ENCODE measurements around the gene CCDC154. TPM values are rescaled to one million over a fixed set of nuclear protein-coding genes. Genes with fewer than 3 reads are reported as not detected.

CCDC154 gene
- total and polyA plus RNA-seq, 2 of the 4 experiments (the other 2 are of a cell fraction): 0.09 TPM; not detected in 1

- H2AFZ ChIP-seq (replicated peaks; ENCODE audit: low read length, poor library complexity): no peak overlapping the region
- no peak overlapping the region for H3K4me3 ChIP-seq (ENCODE audit: insufficient read depth, low read depth, low read length)
- H2AK5ac ChIP-seq (ENCODE audit: low read depth, low read length): no peak overlapping the region
- H3K14ac ChIP-seq (replicated peaks; ENCODE audit: low read depth, low read length): no peak overlapping the region
- H4K20me1 ChIP-seq (ENCODE audit: insufficient read depth, low read length): no peaks in the 10 kb centered on the region
- H3K27me3 ChIP-seq (ENCODE audit: control insufficient read depth, insufficient read depth, low read length): no peaks in the 10 kb centered on the region
- 97% methylated on average over 17 of the region's 29 CpGs; no CpG with 5 or more reads in 1 of the 2 experiments for whole genome bisulfite sequencing, 2 experiments (ENCODE audit: extremely low coverage in 2 of 2, insufficient read length in 1 of 2)
- no peak overlapping the region for H4K8ac ChIP-seq (ENCODE audit: low read depth in 2 of 2, low read length in 2 of 2)
- H3K9me1 ChIP-seq (ENCODE audit: insufficient read depth, low read length): no peaks in the 10 kb centered on the region
- intact Hi-C loops (cut with micrococcal nuclease) (no loop called here), in situ Hi-C loops (cut with MboI; ENCODE audit: low sequenced_read_pairs) (no loop called here), dilution Hi-C loops (cut with HindIII; ENCODE audit: low sequenced_read_pairs, unreplicated experiment) (no loop called here)
- no peak overlapping the region for H3K18ac ChIP-seq (ENCODE audit: low read depth, low read length)
- ChIA-PET POLR2A (ENCODE audit: unreplicated experiment) (no interaction called here), CTCF (no interaction called here)
- DNase-seq (no peak), ATAC-seq (ENCODE audit: low read depth) (no peak)
- no peak overlapping the region for H3K4ac ChIP-seq (ENCODE audit: low read depth, low read length)
- no peak overlapping the region for H3K23ac ChIP-seq (ENCODE audit: low read depth, low read length)
- H2BK120ac ChIP-seq (ENCODE audit: low read depth, low read length): no peak overlapping the region
- no peak overlapping the region for H4K5ac ChIP-seq (ENCODE audit: low read depth, low read length)
- H2BK15ac ChIP-seq (ENCODE audit: low read depth, low read length): no peak overlapping the region
- no peak overlapping the region for H3K4me2 ChIP-seq (ENCODE audit: low read depth, low read length)
- TF ChIP-seq RCOR1 (IDR thresholded peaks at IDR 0.05; ENCODE audit: insufficient replicate concordance, low read length) (no peak), USF2 (IDR thresholded peaks at IDR 0.05; ENCODE audit: low read depth, low read length) (no peak), CEBPB (IDR thresholded peaks at IDR 0.05; ENCODE audit: low read depth, low read length) (no peak), SMC3 (IDR thresholded peaks at IDR 0.05; ENCODE audit: low read depth, low read length) (no peak), NFE2L2 (IDR thresholded peaks at IDR 0.05; ENCODE audit: low read depth, low read length) (no peak), RFX5 (IDR thresholded peaks at IDR 0.05; ENCODE audit: low read depth, low read length) (no peak), FOS (IDR thresholded peaks at IDR 0.05; ENCODE audit: low read depth, low read length) (no peak), CTCF (conservative IDR thresholded peaks at IDR 0.05; ENCODE audit: low read depth, low read length) (no peak), RAD21 (IDR thresholded peaks at IDR 0.05; ENCODE audit: low read length) (no peak), MAZ (IDR thresholded peaks at IDR 0.05; ENCODE audit: borderline replicate concordance, low read depth, low read length) (no peak), MXI1 (IDR thresholded peaks at IDR 0.05; ENCODE audit: borderline replicate concordance, low read depth, low read length) (no peak), CHD1 (IDR thresholded peaks at IDR 0.05; ENCODE audit: low read depth, low read length) (no peak), BHLHE40 (IDR thresholded peaks at IDR 0.05; ENCODE audit: low read depth, low read length) (no peak)
- TF ChIP-seq, protein P1, sequence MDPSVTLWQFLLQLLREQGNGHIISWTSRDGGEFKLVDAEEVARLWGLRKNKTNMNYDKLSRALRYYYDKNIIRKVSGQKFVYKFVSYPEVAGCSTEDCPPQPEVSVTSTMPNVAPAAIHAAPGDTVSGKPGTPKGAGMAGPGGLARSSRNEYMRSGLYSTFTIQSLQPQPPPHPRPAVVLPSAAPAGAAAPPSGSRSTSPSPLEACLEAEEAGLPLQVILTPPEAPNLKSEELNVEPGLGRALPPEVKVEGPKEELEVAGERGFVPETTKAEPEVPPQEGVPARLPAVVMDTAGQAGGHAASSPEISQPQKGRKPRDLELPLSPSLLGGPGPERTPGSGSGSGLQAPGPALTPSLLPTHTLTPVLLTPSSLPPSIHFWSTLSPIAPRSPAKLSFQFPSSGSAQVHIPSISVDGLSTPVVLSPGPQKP (IDR thresholded peaks at IDR 0.05; ENCODE audit: borderline replicate concordance, low read depth, low read length): no peak
- H2BK5ac ChIP-seq (ENCODE audit: low read depth, low read length, poor library complexity, severe bottlenecking): no peak overlapping the region
- no peak overlapping the region for H4K91ac ChIP-seq (ENCODE audit: insufficient read depth, low read depth, low read length)
- H3K36me3 ChIP-seq (ENCODE audit: control insufficient read depth, insufficient read depth, low read length): peaks cover 50% of the 10 kb centered on the region
- no peak overlapping the region for H3K9ac ChIP-seq (ENCODE audit: low read depth, low read length)
- no peaks in the 10 kb centered on the region for H3K79me1 ChIP-seq (ENCODE audit: low read depth in 1 of 2, low read length in 2 of 2)
- H3K27ac ChIP-seq (ENCODE audit: insufficient read depth, low read length): no peak overlapping the region
- no peak overlapping the region for H2BK20ac ChIP-seq (ENCODE audit: low read depth, low read length)
- H3K9me3 ChIP-seq (ENCODE audit: control insufficient read depth, insufficient read depth, low read length): no peaks in the 10 kb centered on the region
- no TSS peak for BruUV-seq (replicated peaks)
- H2AK9ac ChIP-seq (replicated peaks; ENCODE audit: low read depth, low read length, poor library complexity): no peak overlapping the region
- H3K56ac ChIP-seq (ENCODE audit: extremely low read depth, insufficient read depth, low read length): no peak overlapping the region
- H3K4me1 ChIP-seq (ENCODE audit: control insufficient read depth, insufficient read depth, low read length): no peaks in the 10 kb centered on the region
These were observed 5.9 kb upstream of the CCDC154 start for GRCh38 chr16:1450218-1450617.

Data from IMR-90 (cell line).